HG03432 (cell line): Measurements from ENCODE around the gene ALDOB.
A peak's percentile ranks its signal among the peaks of the same experiment; 100 is the strongest.

Experiments used
- ATAC-seq: cut with Tn5 transposase; IDR thresholded peaks from one replicate; pipeline ENCODE4 v1.9.1; 2021; ENCODE audit warnings: mild to moderate bottlenecking, moderate library complexity; ENCODE audit not compliant: unreplicated experiment

The ALDOB gene

GRCh38 chr9:101435601-101436079 lies at the start of gene ALDOB:
Gene ALDOB (minus strand): TSS chr9:101435774. CDS start chr9:101430887, 4,887 bp downstream.
- ATAC-seq = no peak

GRCh38 chr9:101484046-101484445 lies 48.5 kb upstream of the ALDOB start:
- no peak for ATAC-seq

- no peak for ATAC-seq
Measured at GRCh38 chr9:101481261-101481660, 45.7 kb upstream of the ALDOB start.

GRCh38 chr9:101480386-101480785 lies 44.8 kb upstream of the ALDOB start:
- ATAC-seq = no peak

- no peak for ATAC-seq
Measured at GRCh38 chr9:101479338-101480030, 43.9 kb upstream of the ALDOB start.

DNA sequence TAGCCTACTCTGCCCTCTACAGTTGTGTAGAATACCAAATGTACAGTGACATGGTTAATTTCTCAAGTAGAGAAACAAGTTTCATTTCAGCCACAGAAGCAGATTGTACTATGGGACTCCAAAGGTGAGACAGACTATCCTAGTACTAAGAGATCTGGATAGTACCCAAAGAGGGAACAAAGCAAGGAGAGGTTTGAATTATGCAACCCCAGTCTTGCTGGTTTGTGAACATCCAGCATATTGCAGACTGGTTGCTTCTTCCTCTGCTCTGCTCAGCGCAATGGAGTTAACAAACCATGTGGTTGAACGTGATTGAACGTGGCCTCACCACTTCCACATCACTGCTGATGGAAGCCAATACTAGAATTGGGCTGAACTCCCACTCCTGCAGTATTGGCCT lies 43.3 kb upstream of the ALDOB start:
- ATAC-seq = no peak

GRCh38 chr9:101478444-101478843 lies 42.9 kb upstream of the ALDOB start:
- ATAC-seq = no peak

- ATAC-seq = no peak
Measured at GRCh38 chr9:101477736-101478135, 42.2 kb upstream of the ALDOB start.

- no peak for ATAC-seq
Measured at GRCh38 chr9:101477214-101477613, 41.6 kb upstream of the ALDOB start.

DNA sequence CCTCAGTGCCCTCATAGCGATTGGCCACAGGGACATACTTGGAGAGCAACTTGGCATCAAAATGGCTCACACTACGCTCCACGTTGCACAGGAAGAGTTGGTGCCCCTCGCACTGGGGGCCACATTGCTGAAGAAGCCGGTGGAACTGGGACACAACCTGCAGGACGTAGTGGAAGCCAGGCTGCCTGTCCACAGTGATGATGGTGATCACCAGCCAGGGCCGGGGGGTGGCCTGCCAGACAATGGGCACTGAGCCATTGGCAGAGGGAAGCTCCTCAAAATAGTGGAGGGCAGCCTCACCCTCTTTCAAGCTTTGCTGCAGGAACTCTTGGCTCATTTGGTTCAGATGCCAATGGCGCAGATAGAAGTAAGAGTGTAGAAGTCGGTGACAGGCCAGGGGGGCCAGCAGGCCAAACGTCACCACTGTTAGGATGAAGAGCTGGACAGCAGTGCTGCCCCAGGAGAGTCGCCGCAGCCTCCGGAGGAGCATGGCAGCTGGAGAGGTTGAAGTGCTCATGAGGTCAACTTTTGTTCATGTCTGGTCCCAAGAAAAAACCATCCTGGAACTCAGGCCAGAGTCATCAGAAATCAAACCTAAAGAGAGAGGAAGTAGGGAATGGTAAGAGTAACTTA lies 41.1 kb upstream of the ALDOB start:
- ATAC-seq = no peak

DNA sequence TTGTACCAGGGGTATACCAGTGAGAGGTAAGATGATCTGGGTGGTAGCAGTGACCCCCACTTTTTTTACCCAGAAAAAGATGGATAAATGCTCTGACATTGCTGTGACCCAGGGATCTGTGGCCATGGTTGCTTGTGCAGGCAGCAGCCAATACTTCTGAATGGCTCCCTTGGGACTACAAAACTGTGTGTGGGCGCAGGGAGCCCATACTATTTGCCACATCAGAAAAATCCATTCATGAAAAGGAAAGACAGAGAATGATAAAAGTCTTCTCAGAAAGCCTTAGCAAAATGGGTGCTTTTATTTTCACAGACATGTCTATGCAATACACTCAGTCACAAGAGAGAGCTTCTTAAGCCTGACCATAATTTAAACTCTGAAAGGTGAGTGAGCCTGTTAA lies 37.3 kb upstream of the ALDOB start:
- no peak for ATAC-seq

GRCh38 chr9:101470929-101471328 lies 35.4 kb upstream of the ALDOB start:
- ATAC-seq = no peak

- no peak for ATAC-seq
Measured at GRCh38 chr9:101470021-101470420, 34.4 kb upstream of the ALDOB start.

GRCh38 chr9:101469026-101469425 lies 33.5 kb upstream of the ALDOB start:
- no peak for ATAC-seq

- no peak for ATAC-seq
Measured at GRCh38 chr9:101468116-101468515, 32.5 kb upstream of the ALDOB start.

DNA sequence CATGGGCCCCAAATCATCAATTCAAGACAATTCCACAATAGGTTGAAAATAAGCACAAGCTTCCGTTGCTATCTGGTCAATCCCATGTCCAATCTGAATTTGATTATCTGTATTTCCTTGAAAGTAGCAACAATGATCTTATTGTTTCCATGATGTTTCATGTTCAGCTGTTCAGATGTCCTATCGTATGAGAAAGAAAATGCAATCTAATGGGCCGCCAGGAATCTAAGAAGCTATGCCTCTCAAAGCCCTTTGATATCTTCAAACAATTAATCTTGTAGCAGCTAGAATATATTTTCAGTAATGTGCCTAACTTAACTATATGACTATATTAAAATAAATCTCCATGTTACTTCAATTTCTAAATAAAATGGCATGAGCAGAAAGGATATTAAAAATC lies 32.1 kb upstream of the ALDOB start:
- ATAC-seq = no peak

DNA sequence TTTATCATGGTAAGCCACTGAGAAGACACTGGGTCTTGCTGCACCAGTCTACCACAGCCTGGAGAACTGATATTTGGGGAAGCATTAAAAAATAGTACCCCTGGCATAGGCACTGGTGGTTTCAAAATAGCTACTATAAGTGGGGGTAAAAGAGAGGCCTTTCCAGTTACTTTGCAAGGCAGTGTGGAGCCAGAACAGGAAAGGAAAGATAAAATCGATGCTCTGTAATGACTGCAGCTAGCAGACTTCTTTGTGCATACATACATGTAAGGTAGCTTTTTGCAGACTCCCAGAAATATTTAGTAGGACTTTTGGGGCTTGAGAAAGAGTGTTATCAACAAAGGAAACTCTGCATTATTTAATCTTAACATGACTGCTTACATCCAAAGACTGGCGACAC lies 31.3 kb upstream of the ALDOB start:
- ATAC-seq = no peak

GRCh38 chr9:101465326-101465915 lies 29.8 kb upstream of the ALDOB start:
- no peak for ATAC-seq

- peak; percentile 48 for ATAC-seq
Measured at GRCh38 chr9:101463397-101463796, 27.8 kb upstream of the ALDOB start.

GRCh38 chr9:101462558-101462957 lies 27.0 kb upstream of the ALDOB start:
- no peak for ATAC-seq

GRCh38 chr9:101460965-101461364 lies 25.4 kb upstream of the ALDOB start:
- ATAC-seq = no peak

DNA sequence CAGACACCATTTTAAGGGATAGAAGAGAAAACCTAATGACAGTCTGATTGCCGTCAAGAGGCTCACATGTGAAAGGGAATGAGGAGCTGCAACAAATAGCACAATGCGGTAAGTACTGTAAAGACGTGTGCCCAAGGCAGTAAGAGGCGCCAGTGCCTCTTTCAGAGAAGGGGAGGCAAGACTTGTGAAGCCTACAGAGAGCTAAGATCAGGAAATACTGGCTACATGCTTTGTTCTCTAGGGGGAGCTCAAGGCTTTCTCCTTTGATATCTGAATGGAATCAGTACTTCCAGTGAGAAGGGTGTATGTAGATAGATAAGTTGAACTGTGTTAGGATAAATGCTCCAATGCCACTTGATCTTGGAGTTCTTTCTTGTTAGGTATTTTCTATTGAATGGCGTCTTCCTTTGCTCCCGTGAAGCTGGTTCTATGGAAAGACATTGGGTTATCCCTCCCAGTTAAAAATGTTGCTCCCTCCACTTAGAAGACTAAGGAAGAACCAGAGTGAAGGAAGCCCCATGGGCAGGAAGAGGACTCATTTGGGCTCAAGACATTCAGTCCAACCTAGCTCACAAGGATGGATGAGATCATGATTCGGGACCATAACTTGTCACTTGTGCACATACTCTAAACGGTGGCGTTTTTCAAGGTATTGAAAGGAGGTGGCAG lies 23.5 kb upstream of the ALDOB start:
- ATAC-seq = peak; percentile 93
